ENCODE data around the gene FUZ.

DNA sequence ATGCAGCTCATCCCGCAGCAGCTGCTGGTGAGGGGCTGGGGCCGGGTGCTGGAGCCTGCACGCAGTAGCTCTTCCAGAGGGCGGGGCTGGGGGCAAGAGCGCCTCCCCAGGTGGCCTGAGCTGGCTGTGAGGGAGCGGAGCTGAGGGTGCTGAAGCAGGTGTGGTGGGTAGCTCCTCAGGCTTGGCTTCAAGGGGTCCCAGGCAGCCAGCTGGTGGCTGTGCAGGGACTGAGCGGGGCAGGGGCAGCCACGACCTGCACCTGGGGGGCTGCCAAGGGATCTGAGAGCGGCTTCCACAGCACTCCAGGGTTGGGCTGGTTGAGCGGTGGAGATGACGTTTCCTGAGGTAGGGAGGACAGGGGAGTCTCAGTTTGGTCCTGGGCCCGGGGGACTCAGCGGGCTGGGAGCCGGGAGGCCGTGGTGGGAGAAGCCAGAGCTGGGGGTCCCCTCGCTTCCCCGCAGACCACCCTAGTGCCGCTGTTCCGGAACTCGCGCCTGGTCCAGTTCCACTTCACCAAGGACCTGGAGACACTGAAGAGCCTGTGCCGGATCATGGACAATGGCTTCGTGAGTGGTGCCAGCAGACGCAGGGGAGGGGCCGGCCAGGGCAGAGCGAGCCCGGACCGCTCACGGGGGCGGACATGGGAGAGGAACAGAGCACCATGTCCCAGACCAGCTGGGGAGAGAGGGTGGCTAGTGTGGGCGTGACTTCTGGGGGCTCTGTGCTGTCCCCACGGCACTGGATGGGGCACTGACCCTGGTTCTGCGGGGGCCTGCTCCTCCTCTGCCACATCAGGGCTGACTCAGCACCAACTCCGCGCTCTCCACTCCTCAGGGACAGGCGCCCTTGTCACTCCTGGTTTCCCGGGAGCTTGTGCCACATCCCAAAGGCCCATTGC, 45.2 kb upstream of the FUZ start:
- TF ChIP-seq, protein P1, sequence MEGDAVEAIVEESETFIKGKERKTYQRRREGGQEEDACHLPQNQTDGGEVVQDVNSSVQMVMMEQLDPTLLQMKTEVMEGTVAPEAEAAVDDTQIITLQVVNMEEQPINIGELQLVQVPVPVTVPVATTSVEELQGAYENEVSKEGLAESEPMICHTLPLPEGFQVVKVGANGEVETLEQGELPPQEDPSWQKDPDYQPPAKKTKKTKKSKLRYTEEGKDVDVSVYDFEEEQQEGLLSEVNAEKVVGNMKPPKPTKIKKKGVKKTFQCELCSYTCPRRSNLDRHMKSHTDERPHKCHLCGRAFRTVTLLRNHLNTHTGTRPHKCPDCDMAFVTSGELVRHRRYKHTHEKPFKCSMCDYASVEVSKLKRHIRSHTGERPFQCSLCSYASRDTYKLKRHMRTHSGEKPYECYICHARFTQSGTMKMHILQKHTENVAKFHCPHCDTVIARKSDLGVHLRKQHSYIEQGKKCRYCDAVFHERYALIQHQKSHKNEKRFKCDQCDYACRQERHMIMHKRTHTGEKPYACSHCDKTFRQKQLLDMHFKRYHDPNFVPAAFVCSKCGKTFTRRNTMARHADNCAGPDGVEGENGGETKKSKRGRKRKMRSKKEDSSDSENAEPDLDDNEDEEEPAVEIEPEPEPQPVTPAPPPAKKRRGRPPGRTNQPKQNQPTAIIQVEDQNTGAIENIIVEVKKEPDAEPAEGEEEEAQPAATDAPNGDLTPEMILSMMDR (IDR thresholded peaks at IDR 0.05) = no peak
- TF ChIP-seq POLR2A (IDR thresholded peaks at IDR 0.05) = no peak

Data from upper lobe of left lung (tissue), 4 donors.